Erythroblast (primary cell): ENCODE results near the gene CACTIN.

Experiments
- GATA1 ChIP-seq: IDR thresholded peaks from 2 replicates; pipeline ENCODE4 v1.6.1; 2011; ENCODE audit warnings: low read depth, mild to moderate bottlenecking, control low read depth, low read length, moderate library complexity
- POLR2A ChIP-seq: IDR thresholded peaks from 2 replicates; pipeline ENCODE4 v1.6.1; 2011; ENCODE audit warnings: mild to moderate bottlenecking, low read length

DNA sequence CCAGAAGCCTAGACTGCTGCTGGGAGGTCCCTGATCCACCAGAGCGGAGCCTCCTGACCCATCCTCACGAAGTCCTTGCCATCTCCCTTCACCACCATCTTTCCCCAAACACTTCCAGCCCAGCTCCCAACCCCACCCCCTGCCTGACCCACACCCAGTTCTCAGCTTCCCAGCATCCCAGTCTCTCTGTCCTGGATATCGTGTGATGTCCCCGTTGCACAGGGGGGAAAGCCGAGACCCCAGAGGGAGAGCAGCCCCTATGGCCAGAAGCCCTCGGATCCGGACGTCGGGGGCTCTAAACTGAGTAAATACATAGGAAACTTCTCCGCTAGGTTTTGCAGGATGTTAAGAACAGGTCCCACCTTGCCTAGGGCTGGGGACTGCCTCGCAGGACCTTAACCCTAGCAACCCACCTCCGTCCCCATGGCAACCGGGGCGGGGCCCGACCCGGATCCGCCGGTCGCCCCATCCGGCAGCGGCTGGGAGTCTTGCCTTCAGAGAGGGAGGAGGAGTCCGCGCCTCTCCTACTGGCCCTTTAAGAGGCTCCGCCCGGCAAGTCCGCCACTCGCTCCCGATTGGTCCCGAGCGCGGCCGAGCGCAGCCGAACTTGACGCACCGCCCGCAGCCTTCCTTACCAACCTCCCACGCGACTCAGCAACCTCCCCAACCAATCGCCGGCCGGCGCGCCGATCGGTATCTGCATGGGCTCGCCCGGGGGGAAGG, 54.3 kb downstream of the CACTIN start:
- no peak for TF ChIP-seq POLR2A
- TF ChIP-seq GATA1 = no peak
